H1 (cell line): ENCODE data around the gene PNMA6E. TPM values are rescaled to one million over a fixed set of nuclear protein-coding genes. Genes with fewer than 3 reads are reported as not detected.

Source experiments
- CTCF ChIA-PET: fragments of 300-600 bp; sonication (Branson Sonifier 250); formaldehyde crosslinking; loops from one replicate; lab custom pipeline; 2021; ENCODE audit not compliant: partially characterized antibody; lab: Charles Lee
- POLR2A ChIA-PET: fragments of 300-600 bp; sonication (Branson Sonifier 250); formaldehyde crosslinking; loops from one replicate; lab custom pipeline; 2021; ENCODE audit warnings: inconsistent platforms; ENCODE audit not compliant: partially characterized antibody; lab: Charles Lee
- DNase-seq, 2 experiments: peaks; one replicate each; pipeline versions ENCODE4 v3.0.0 to v3.0.0-alpha.2; 2010 to 2022; ENCODE audit warnings: low spot score in 2 of 2, low read depth in 1 of 2, mixed read lengths in 1 of 2
- FAIRE-seq: peaks from 2 replicates; lab custom pipeline; 2011; peaks lifted over from hg19 to GRCh38; lab: Jason Lieb, UNC
- H2AFZ ChIP-seq: 2 replicates; pipeline ENCODE4 v1.8.1; 2012; ENCODE audit warnings: low read length, inconsistent platforms
- H2AK5ac ChIP-seq: 2 replicates; pipeline ENCODE4 v1.6.1; 2013; ENCODE audit warnings: low read depth, low read length
- H2BK120ac ChIP-seq: replicated peaks from 2 replicates; pipeline ENCODE3; 2013; ENCODE audit warnings: low read depth, low read length, inconsistent platforms
- H2BK12ac ChIP-seq: 2 replicates; pipeline ENCODE4 v1.6.1; 2013; ENCODE audit warnings: low read depth, low read length
- H2BK15ac ChIP-seq: 2 replicates; pipeline ENCODE4 v1.6.1; 2013; ENCODE audit warnings: low read length
- H2BK20ac ChIP-seq: 2 replicates; pipeline ENCODE4 v1.6.1; 2013; ENCODE audit warnings: low read length
- H2BK5ac ChIP-seq: 2 replicates; pipeline ENCODE4 v1.6.1; 2013; ENCODE audit warnings: low read depth, low read length
- H3K14ac ChIP-seq: 2 replicates; pipeline ENCODE4 v1.6.1; 2013; ENCODE audit warnings: inconsistent platforms; ENCODE audit not compliant: insufficient read length
- H3K18ac ChIP-seq: 2 replicates; pipeline ENCODE4 v1.6.1; 2013; ENCODE audit warnings: low read length; ENCODE audit errors: extremely low read depth
- H3K23ac ChIP-seq: 2 replicates; pipeline ENCODE4 v1.6.1; 2013; ENCODE audit warnings: inconsistent platforms; ENCODE audit not compliant: insufficient read length
- H3K23me2 ChIP-seq: 2 replicates; pipeline ENCODE4 v1.6.1; 2013; ENCODE audit warnings: low read depth, low read length
- H3K27ac ChIP-seq: 2 replicates; pipeline ENCODE4 v1.6.1; 2011; ENCODE audit warnings: low read depth, low read length, inconsistent platforms
- H3K27me3 ChIP-seq, 4 experiments: replicated peaks in 1 of 4; 1 replicate in 1 of 4; 2 replicates in 3 of 4; pipeline versions ENCODE4 v1.6.1 to v1.8.1; 2011 to 2013; ENCODE audit warnings: low read length in 3 of 4, mild to moderate bottlenecking in 3 of 4, inconsistent platforms in 2 of 4, mixed read lengths in 2 of 4, moderate library complexity in 1 of 4; ENCODE audit not compliant: control insufficient read depth in 3 of 4, insufficient read depth in 3 of 4; ENCODE audit errors: extremely low read depth in 1 of 4
- H3K36me3 ChIP-seq, 4 experiments: 2 replicates each; pipeline versions ENCODE4 v1.6.1 to v1.8.1; 2011 to 2013; ENCODE audit warnings: mild to moderate bottlenecking in 4 of 4, low read length in 3 of 4, moderate library complexity in 2 of 4, control low read depth in 1 of 4, inconsistent platforms in 1 of 4; ENCODE audit not compliant: insufficient read depth in 4 of 4, control insufficient read depth in 2 of 4
- H3K4ac ChIP-seq: replicated peaks from 2 replicates; pipeline ENCODE3; 2013; ENCODE audit warnings: low read length, low read depth, mixed read lengths, inconsistent platforms; ENCODE audit not compliant: insufficient read length
- H3K4me1 ChIP-seq, 4 experiments: replicated peaks in 1 of 4; 1 replicate in 1 of 4; 2 replicates in 3 of 4; pipeline versions ENCODE4 v1.6.1 to v1.8.1; 2011 to 2013; ENCODE audit warnings: low read length in 3 of 4, inconsistent platforms in 2 of 4, mixed read lengths in 1 of 4; ENCODE audit not compliant: insufficient read depth in 4 of 4, control insufficient read depth in 3 of 4
- H3K4me2 ChIP-seq, 2 experiments: 2 replicates each; pipeline versions ENCODE4 v1.6.1 to v1.8.1; 2011 to 2013; ENCODE audit warnings: low read depth in 2 of 2, low read length in 2 of 2, control low read depth in 1 of 2, inconsistent platforms in 1 of 2, mild to moderate bottlenecking in 1 of 2; ENCODE audit not compliant: insufficient read depth in 1 of 2
- H3K4me3 ChIP-seq, 4 experiments: fragments of 200-600, 300-600 bp in 1 of 4; sonication (generic), shearing (Covaris generic), sonication (Bioruptor Twin) in 1 of 4; 2 replicates each; pipeline versions ENCODE4 v1.5.1 to v1.8.1; 2011 to 2016; ENCODE audit warnings: low read length in 4 of 4, low read depth in 3 of 4, control low read depth in 2 of 4, inconsistent platforms in 2 of 4, mild to moderate bottlenecking in 2 of 4, mixed read lengths in 1 of 4, moderate library complexity in 1 of 4; ENCODE audit not compliant: insufficient read depth in 2 of 4; ENCODE audit errors: extremely low read depth in 1 of 4
- H3K56ac ChIP-seq: replicated peaks from 2 replicates; pipeline ENCODE3; 2013; ENCODE audit warnings: low read depth, mild to moderate bottlenecking, mixed read lengths, low read length, inconsistent platforms; ENCODE audit not compliant: insufficient read length
- H3K79me1 ChIP-seq: 2 replicates; pipeline ENCODE4 v1.6.1; 2013; ENCODE audit warnings: low read depth, low read length, control low read depth
- H3K79me2 ChIP-seq, 2 experiments: 2 replicates each; pipeline versions ENCODE4 v1.6.1 to v1.8.1; 2012 to 2013; ENCODE audit warnings: low read length in 2 of 2, mild to moderate bottlenecking in 2 of 2, inconsistent platforms in 1 of 2; ENCODE audit not compliant: insufficient read depth in 2 of 2, control insufficient read depth in 1 of 2
- H3K9ac ChIP-seq, 4 experiments: replicated peaks in 1 of 4; 1 replicate in 1 of 4; 2 replicates in 3 of 4; pipeline versions ENCODE4 v1.6.1 to v1.8.1; 2011 to 2013; ENCODE audit warnings: low read depth in 3 of 4, low read length in 3 of 4, control low read depth in 2 of 4, mild to moderate bottlenecking in 2 of 4, moderate library complexity in 2 of 4, inconsistent platforms in 1 of 4; ENCODE audit errors: extremely low read depth in 1 of 4
- H3K9me3 ChIP-seq, 2 experiments: 2 replicates each; pipeline versions ENCODE4 v1.6.1 to v1.8.1; 2012 to 2013; ENCODE audit warnings: mild to moderate bottlenecking in 2 of 2, moderate library complexity in 2 of 2, control low read depth in 1 of 2, inconsistent platforms in 1 of 2, low read depth in 1 of 2, low read length in 1 of 2, mixed read lengths in 1 of 2; ENCODE audit not compliant: insufficient read depth in 2 of 2
- H4K20me1 ChIP-seq, 2 experiments: replicated peaks in 1 of 2; 2 replicates each; pipeline versions ENCODE3 to v1.8.1; 2011 to 2013; ENCODE audit warnings: inconsistent platforms in 2 of 2, low read length in 2 of 2, mild to moderate bottlenecking in 1 of 2; ENCODE audit not compliant: insufficient read depth in 2 of 2, control insufficient read depth in 1 of 2
- H4K5ac ChIP-seq: 2 replicates; pipeline ENCODE4 v1.6.1; 2013; ENCODE audit warnings: low read length, low read depth, mixed read lengths, inconsistent platforms; ENCODE audit not compliant: insufficient read length
- H4K8ac ChIP-seq: 2 replicates; pipeline ENCODE4 v1.8.0; 2013; ENCODE audit warnings: mild to moderate bottlenecking, moderate library complexity, low read length, inconsistent platforms; ENCODE audit not compliant: insufficient read depth; ENCODE audit errors: extremely low read depth
- H4K91ac ChIP-seq: replicated peaks from 2 replicates; pipeline ENCODE3; 2013; ENCODE audit warnings: low read length, mixed read lengths, inconsistent platforms; ENCODE audit not compliant: insufficient read length
- BRCA1 ChIP-seq: IDR thresholded peaks from 2 replicates; pipeline ENCODE4 v1.6.1; 2012; ENCODE audit warnings: low read depth, low read length, improper control_type of control experiment
- CHD2 ChIP-seq: IDR thresholded peaks from 2 replicates; pipeline ENCODE4 v1.6.1; 2012; ENCODE audit warnings: low read length, improper control_type of control experiment
- EGR1 ChIP-seq: IDR thresholded peaks from 2 replicates; pipeline ENCODE4 v1.6.1; 2011; ENCODE audit warnings: low read depth, low read length, borderline replicate concordance
- PHF8 ChIP-seq: fragments of 200-600 bp; sonication (generic); conservative IDR thresholded peaks from 2 replicates; pipeline ENCODE4 v1.7.1; 2012; ENCODE audit warnings: low read depth, mild to moderate bottlenecking, inconsistent platforms, low read length, moderate library complexity
- POLR2A ChIP-seq, 2 experiments: IDR thresholded peaks; 1 replicate in 1 of 2; 2 replicates in 1 of 2; pipeline ENCODE4 v1.6.1; 2011; ENCODE audit warnings: low read depth in 2 of 2, low read length in 2 of 2, mild to moderate bottlenecking in 2 of 2; ENCODE audit errors: control extremely low read depth in 1 of 2
- RBBP5 ChIP-seq: IDR thresholded peaks from 2 replicates; pipeline ENCODE4 v1.7.1; 2012; ENCODE audit warnings: low read depth, mild to moderate bottlenecking, inconsistent platforms, low read length, moderate library complexity, borderline replicate concordance
- WGBS, 2 experiments: shearing (Covaris generic) in 1 of 2; methylation state at CpG; one replicate each; pipeline versions ENCODE4 v1.1.6 to v1.1.7; 2013 to 2015; ENCODE audit warnings: low lambda C conversion rate in 2 of 2, mixed read lengths in 2 of 2, inconsistent platforms in 1 of 2, low coverage in 1 of 2, missing lambda C conversion rate in 1 of 2; ENCODE audit not compliant: insufficient replicate concordance in 2 of 2, insufficient coverage in 1 of 2, insufficient read length in 1 of 2; ENCODE audit errors: extremely low coverage in 1 of 2, missing lambda C conversion rate in 1 of 2; 5-methylcytosine and 5-hydroxymethylcytosine counted together
- polyA plus RNA-seq, 7 experiments: library from polyadenylated mRNA; depleted of rRNA in 3 of 7; stranded (reverse) in 5 of 7; unstranded in 2 of 7; fragments of >200 nt in 5 of 7; fragments of 200-250 nt in 2 of 7; gene quantifications; 1 replicate in 5 of 7; 2 replicates in 1 of 7; 4 replicates in 1 of 7; pipeline versions ENCODE4 v1.2.1 to v1.2.3, GENCODE V29; 2011 to 2013; ENCODE audit warnings: missing spikeins in 2 of 7, mixed read lengths in 2 of 7
- total RNA-seq: library from RNA; stranded (reverse); fragmentation: NEBNext Ultra II Directional; extraction: Animal tissue kit (Norgen Biotek cat#: 25700); gene quantifications from 2 replicates; pipeline ENCODE4 v1.2.1, GENCODE V29; 2021
- TF ChIP-seq, protein P1 (sequence below): IDR thresholded peaks from 2 replicates; pipeline ENCODE4 v1.6.1; 2012; ENCODE audit warnings: low read length, inconsistent platforms

PNMA6E gene
- total and polyA plus RNA-seq, 2 of the 8 experiments (the other 6 are each of a cell fraction or from before 2014, with no cell fraction given) = not detected

DNA sequence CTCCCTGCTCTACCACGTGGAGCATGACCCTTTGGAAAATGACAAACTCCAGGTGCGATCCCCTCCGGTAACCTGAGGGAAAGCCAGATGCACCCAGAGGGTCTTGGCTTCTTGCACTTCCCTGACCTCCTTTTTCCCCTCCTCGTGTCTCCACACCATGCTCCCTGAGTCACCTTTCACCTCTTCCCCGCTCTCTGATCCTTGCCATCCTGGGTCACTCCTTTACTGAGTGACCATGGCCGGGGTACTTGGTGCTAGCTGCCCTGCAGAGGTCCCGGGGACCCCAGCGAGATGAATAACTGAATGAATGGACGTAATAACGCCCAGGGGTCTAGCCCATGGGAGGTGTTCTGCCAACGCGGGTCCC, 9.7 kb upstream of the PNMA6E start:
- H2BK15ac ChIP-seq = no peak overlapping the region
- H3K14ac ChIP-seq = no peak overlapping the region
- H2BK20ac ChIP-seq = no peak overlapping the region
- no peak overlapping the region for H4K5ac ChIP-seq
- H2BK12ac ChIP-seq = no peak overlapping the region
- H3K79me1 ChIP-seq = no peaks in the 10 kb centered on the region
- no peaks in the 10 kb centered on the region for H3K36me3 ChIP-seq
- peak overlapping the region; percentile 27 to 60 (median 33); a peak in 7 of 8 replicates for H3K4me3 ChIP-seq
- no peak overlapping the region for H2BK120ac ChIP-seq
- no peak overlapping the region for H2AK5ac ChIP-seq
- no peaks in the 10 kb centered on the region for H3K79me2 ChIP-seq
- ChIA-PET POLR2A (no interaction called here), CTCF (interaction anchor here (1.1 kb wide), 1 partner anchor 378 kb away, joined by 3 read pairs; no protein-coding TSS in a partner anchor)
- H3K27ac ChIP-seq = no peak overlapping the region
- H3K9me3 ChIP-seq = no peaks in the 10 kb centered on the region
- no peak overlapping the region for H3K4ac ChIP-seq
- no peak overlapping the region for H2BK5ac ChIP-seq
- no peak overlapping the region for H3K23ac ChIP-seq
- peaks cover 3% of the 10 kb centered on the region; the same call in 1 of the 2 replicates for H3K23me2 ChIP-seq
- H3K9ac ChIP-seq = no peak overlapping the region
- no peak overlapping the region for H4K91ac ChIP-seq
- no peaks in the 10 kb centered on the region for H3K4me1 ChIP-seq
- peak overlapping the region; percentile 13; the same call in 1 of the 2 replicates for H2AFZ ChIP-seq
- H3K56ac ChIP-seq = no peak overlapping the region
- no peak for TF ChIP-seq PHF8
- TF ChIP-seq EGR1 = no peak
- no peak for TF ChIP-seq POLR2A (IDR thresholded peaks at IDR 0.05; ENCODE audit: control extremely low read depth in 1 of 2, low read depth in 2 of 2, low read length in 2 of 2)
- TF ChIP-seq RBBP5 = no peak
- TF ChIP-seq CHD2 = no peak
- TF ChIP-seq BRCA1 = no peak
- TF ChIP-seq, protein P1, sequence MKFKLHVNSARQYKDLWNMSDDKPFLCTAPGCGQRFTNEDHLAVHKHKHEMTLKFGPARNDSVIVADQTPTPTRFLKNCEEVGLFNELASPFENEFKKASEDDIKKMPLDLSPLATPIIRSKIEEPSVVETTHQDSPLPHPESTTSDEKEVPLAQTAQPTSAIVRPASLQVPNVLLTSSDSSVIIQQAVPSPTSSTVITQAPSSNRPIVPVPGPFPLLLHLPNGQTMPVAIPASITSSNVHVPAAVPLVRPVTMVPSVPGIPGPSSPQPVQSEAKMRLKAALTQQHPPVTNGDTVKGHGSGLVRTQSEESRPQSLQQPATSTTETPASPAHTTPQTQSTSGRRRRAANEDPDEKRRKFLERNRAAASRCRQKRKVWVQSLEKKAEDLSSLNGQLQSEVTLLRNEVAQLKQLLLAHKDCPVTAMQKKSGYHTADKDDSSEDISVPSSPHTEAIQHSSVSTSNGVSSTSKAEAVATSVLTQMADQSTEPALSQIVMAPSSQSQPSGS = no peak
- FAIRE-seq (no peak), DNase-seq (no peak)
- peaks cover 8 to 25% (median 16%) of the 10 kb centered on the region in 4 experiments for H3K27me3 ChIP-seq
- no peak overlapping the region; the same call in 1 of the 2 replicates for H4K8ac ChIP-seq
- WGBS, 2 experiments = 37% methylated on average over 10 of the region's 12 CpGs; no CpG with 5 or more reads in 1 of the 2 experiments
- H3K4me2 ChIP-seq = peak overlapping the region; percentile 29 to 63
- no peak overlapping the region for H3K18ac ChIP-seq
- no peaks in the 10 kb centered on the region for H4K20me1 ChIP-seq
